ENCODE data around the gene PKP1. TPM values are rescaled to one million over a fixed set of nuclear protein-coding genes. Genes with fewer than 3 reads are reported as not detected.

PKP1 gene
- total RNA-seq, 1 experiment from 2014 or later, result not detected

DNA sequence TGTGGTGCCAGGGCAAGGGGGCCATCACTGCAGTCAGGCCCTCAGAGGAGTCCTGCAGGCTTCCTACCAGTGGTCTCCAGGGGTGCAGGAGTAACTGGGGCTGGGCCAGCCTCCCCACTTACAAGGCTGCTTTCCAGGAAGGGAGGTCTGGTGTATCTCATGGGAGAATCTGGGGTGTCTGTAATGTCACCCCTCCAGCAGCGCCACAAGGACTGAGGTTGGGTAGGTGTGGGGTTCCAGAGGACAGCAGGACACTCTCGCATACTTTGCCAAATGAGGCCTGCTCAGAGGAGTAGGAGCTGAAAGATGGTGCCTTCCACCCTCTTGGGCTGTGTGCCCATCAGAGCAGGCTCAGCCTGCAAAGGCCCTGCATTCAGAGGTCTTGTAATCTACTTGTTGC is 47.2 kb downstream of the PKP1 start:
- Histone ChIP-seq H3K4me1 (no peaks in the 10 kb centered on the region), H3K36me3 (ENCODE audit: control insufficient read depth, insufficient read depth, low read length) (no peaks in the 10 kb centered on the region), H3K9me3 (no peaks in the 10 kb centered on the region), H3K27me3 (replicated peaks; ENCODE audit: control insufficient read depth, insufficient read depth, low read length) (no peaks in the 10 kb centered on the region; the same call in 1 of the 2 replicates), H3K4me3 (ENCODE audit: low read depth, low read length) (no peak overlapping the region)
- H3K36me3 Mint-ChIP-seq (ENCODE audit: insufficient read depth, unreplicated experiment), result no peaks in the 10 kb centered on the region
- no TSS peak for BruUV-seq (replicated peaks)
- TF ChIP-seq, protein P1, sequence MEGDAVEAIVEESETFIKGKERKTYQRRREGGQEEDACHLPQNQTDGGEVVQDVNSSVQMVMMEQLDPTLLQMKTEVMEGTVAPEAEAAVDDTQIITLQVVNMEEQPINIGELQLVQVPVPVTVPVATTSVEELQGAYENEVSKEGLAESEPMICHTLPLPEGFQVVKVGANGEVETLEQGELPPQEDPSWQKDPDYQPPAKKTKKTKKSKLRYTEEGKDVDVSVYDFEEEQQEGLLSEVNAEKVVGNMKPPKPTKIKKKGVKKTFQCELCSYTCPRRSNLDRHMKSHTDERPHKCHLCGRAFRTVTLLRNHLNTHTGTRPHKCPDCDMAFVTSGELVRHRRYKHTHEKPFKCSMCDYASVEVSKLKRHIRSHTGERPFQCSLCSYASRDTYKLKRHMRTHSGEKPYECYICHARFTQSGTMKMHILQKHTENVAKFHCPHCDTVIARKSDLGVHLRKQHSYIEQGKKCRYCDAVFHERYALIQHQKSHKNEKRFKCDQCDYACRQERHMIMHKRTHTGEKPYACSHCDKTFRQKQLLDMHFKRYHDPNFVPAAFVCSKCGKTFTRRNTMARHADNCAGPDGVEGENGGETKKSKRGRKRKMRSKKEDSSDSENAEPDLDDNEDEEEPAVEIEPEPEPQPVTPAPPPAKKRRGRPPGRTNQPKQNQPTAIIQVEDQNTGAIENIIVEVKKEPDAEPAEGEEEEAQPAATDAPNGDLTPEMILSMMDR (IDR thresholded peaks at IDR 0.05; ENCODE audit: insufficient read depth in 1 of 2, low read depth in 1 of 2, low read length in 1 of 2, severe bottlenecking in 1 of 2, unreplicated experiment in 1 of 2), result no peak
- no peaks in the 10 kb centered on the region for H3K4me1 Mint-ChIP-seq (ENCODE audit: low read depth, unreplicated experiment)
- intact Hi-C loops (cut with micrococcal nuclease; ENCODE audit: unreplicated experiment), result no loop called here
- H3K27ac Mint-ChIP-seq (ENCODE audit: unreplicated experiment), result no peak overlapping the region
- CTCF ChIA-PET, result interaction anchor here (1.8 kb wide), 1 partner anchor 16 kb away, joined by 8 read pairs; no protein-coding TSS in a partner anchor
- POLR2A ChIA-PET, result no interaction called here
- H3K4me3 Mint-ChIP-seq (ENCODE audit: unreplicated experiment), result no peak overlapping the region
- H3K9me3 Mint-ChIP-seq (ENCODE audit: unreplicated experiment), result no peaks in the 10 kb centered on the region
- peaks cover 15% of the 10 kb centered on the region for H3K27me3 Mint-ChIP-seq (ENCODE audit: insufficient read depth, unreplicated experiment)
- DNase-seq, result no peak

DNA sequence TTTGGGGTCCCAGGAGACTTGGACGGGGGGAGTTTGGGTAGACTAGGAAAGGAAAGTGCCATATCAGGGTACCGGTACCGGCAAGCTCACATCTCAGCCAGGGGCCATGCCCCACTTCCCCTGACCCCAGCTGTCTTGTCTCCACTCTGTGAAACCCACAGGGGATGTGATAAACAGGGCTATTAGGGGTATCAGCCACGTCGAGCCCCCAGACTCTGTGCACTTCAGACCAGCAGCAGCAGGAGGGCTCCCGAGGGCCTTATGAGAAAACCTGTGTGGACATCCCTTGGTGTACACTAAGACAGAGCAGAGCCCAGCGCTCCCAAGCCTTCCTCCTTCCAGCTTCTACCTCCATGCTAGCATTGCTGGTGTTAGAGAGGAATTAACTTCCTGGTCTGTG is 47.9 kb downstream of the PKP1 start:
- no peak for DNase-seq
- no peaks in the 10 kb centered on the region for H3K4me1 Mint-ChIP-seq (ENCODE audit: low read depth, unreplicated experiment)
- no peak overlapping the region for H3K4me3 ChIP-seq (ENCODE audit: low read depth, low read length)
- ChIA-PET POLR2A (no interaction called here), CTCF (no interaction called here)
- no peaks in the 10 kb centered on the region; the same call in 1 of the 2 replicates for H3K27me3 ChIP-seq (replicated peaks; ENCODE audit: control insufficient read depth, insufficient read depth, low read length)
- no peak overlapping the region for H3K27ac Mint-ChIP-seq (ENCODE audit: unreplicated experiment)
- no peak overlapping the region for H3K4me3 Mint-ChIP-seq (ENCODE audit: unreplicated experiment)
- H3K27me3 Mint-ChIP-seq (ENCODE audit: insufficient read depth, unreplicated experiment), result peaks cover 12% of the 10 kb centered on the region
- BruUV-seq (replicated peaks), result no TSS peak
- no peaks in the 10 kb centered on the region for H3K9me3 ChIP-seq
- no peaks in the 10 kb centered on the region for H3K4me1 ChIP-seq
- intact Hi-C loops (cut with micrococcal nuclease; ENCODE audit: unreplicated experiment), result no loop called here
- H3K9me3 Mint-ChIP-seq (ENCODE audit: unreplicated experiment), result no peaks in the 10 kb centered on the region
- H3K36me3 ChIP-seq (ENCODE audit: control insufficient read depth, insufficient read depth, low read length), result no peaks in the 10 kb centered on the region
- no peaks in the 10 kb centered on the region for H3K36me3 Mint-ChIP-seq (ENCODE audit: insufficient read depth, unreplicated experiment)
- TF ChIP-seq, protein P1 (IDR thresholded peaks at IDR 0.05; ENCODE audit: insufficient read depth in 1 of 2, low read depth in 1 of 2, low read length in 1 of 2, severe bottlenecking in 1 of 2, unreplicated experiment in 1 of 2), result no peak

DNA sequence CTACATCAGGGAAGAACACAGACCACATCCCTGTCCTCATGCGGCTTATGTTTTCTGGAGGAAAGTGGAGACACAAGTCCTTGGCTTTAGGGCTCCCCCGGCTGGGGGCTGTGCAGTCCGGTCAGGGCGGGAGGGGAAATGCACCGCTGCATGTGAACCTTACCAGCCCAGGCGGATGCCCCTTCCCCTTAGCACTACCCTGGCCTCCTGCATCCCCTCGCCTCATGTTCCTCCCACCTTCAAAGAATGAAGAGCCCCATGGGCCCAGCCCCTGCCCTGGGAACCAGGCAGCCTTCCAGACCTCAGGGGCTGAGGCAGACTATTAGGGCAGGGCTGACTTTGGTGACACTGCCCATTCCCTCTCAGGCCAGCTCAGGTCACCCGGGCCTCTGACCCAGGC is 48.7 kb downstream of the PKP1 start:
- no peaks in the 10 kb centered on the region for H3K4me1 ChIP-seq
- Mint-ChIP-seq H3K4me1 (ENCODE audit: low read depth, unreplicated experiment) (no peaks in the 10 kb centered on the region), H3K36me3 (ENCODE audit: insufficient read depth, unreplicated experiment) (no peaks in the 10 kb centered on the region), H3K4me3 (ENCODE audit: unreplicated experiment) (no peak overlapping the region), H3K9me3 (ENCODE audit: unreplicated experiment) (no peaks in the 10 kb centered on the region), H3K27me3 (ENCODE audit: insufficient read depth, unreplicated experiment) (peaks cover 9% of the 10 kb centered on the region), H3K27ac (ENCODE audit: unreplicated experiment) (no peak overlapping the region)
- POLR2A ChIA-PET, result no interaction called here
- H3K4me3 ChIP-seq (ENCODE audit: low read depth, low read length), result no peak overlapping the region
- intact Hi-C loops (cut with micrococcal nuclease; ENCODE audit: unreplicated experiment), result no loop called here
- CTCF ChIA-PET, result no interaction called here
- H3K9me3 ChIP-seq, result no peaks in the 10 kb centered on the region
- TF ChIP-seq, protein P1 (IDR thresholded peaks at IDR 0.05; ENCODE audit: insufficient read depth in 1 of 2, low read depth in 1 of 2, low read length in 1 of 2, severe bottlenecking in 1 of 2, unreplicated experiment in 1 of 2), result no peak
- DNase-seq, result no peak
- no TSS peak for BruUV-seq (replicated peaks)
- H3K36me3 ChIP-seq (ENCODE audit: control insufficient read depth, insufficient read depth, low read length), result no peaks in the 10 kb centered on the region
- H3K27me3 ChIP-seq (replicated peaks; ENCODE audit: control insufficient read depth, insufficient read depth, low read length), result no peaks in the 10 kb centered on the region; the same call in 1 of the 2 replicates
